Aortic smooth muscle cell (primary cell): ENCODE data around the gene MOCS3. TPM values are rescaled to one million over a fixed set of nuclear protein-coding genes. Genes with fewer than 3 reads are reported as not detected.

ENCODE experiments used
- total RNA-seq: library from RNA; depleted of rRNA; stranded (reverse); fragments of >200 nt; gene quantifications from 2 replicates; pipeline ENCODE4 v1.2.3, GENCODE V29; 2014

MOCS3 gene, protein sequence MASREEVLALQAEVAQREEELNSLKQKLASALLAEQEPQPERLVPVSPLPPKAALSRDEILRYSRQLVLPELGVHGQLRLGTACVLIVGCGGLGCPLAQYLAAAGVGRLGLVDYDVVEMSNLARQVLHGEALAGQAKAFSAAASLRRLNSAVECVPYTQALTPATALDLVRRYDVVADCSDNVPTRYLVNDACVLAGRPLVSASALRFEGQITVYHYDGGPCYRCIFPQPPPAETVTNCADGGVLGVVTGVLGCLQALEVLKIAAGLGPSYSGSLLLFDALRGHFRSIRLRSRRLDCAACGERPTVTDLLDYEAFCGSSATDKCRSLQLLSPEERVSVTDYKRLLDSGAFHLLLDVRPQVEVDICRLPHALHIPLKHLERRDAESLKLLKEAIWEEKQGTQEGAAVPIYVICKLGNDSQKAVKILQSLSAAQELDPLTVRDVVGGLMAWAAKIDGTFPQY
- 6.3 and 6.9 TPM in 2 replicates for total RNA-seq

GRCh38 chr20:50958615-50959542 lies at the start of gene MOCS3:
Gene MOCS3 (plus strand): TSS chr20:50958818. CDS start chr20:50958843, 25 bp downstream.

GRCh38 chr20:50931306-50932015 lies 27.2 kb upstream of the MOCS3 start, which contains the start of gene ADNP:
Gene ADNP (minus strand): TSS chr20:50931437. CDS start chr20:50903996, 27,441 bp downstream.

GRCh38 chr20:50957798-50958614 lies 612 bp upstream of the MOCS3 start, which contains the start of gene DPM1:
Gene DPM1 (minus strand): TSS chr20:50958532. CDS start chr20:50958523, 9 bp downstream.

Other genes with a start within 250 kb of the MOCS3 start
- 0.25 and 0.26 TPM in 2 replicates for gene PARD6B, start 227.2 kb upstream of the MOCS3 start, total RNA-seq
- 12.2 and 14.4 TPM in 2 replicates for gene BCAS4, start 163.8 kb upstream of the MOCS3 start, total RNA-seq
- 25.2 and 35.9 TPM in 2 replicates for gene ADNP, start 27.4 kb upstream of the MOCS3 start, total RNA-seq
- gene DPM1, start 286 bp upstream of the MOCS3 start, total RNA-seq: 52.2 and 55.8 TPM in 2 replicates
- gene KCNG1, start 64.3 kb downstream of the MOCS3 start, total RNA-seq: 0.13 TPM in 1 of 2 replicates, not detected in the other